Aorta (tissue), 5 donors: ENCODE data around the gene OVOL2. TPM values are rescaled to one million over a fixed set of nuclear protein-coding genes. Genes with fewer than 3 reads are reported as not detected.

Experiments
- ATAC-seq: fragments of 200-7000 bp; cut with Tn5 transposase; one replicate; pipeline ENCODE4 v1.9.1; 2022; ENCODE audit warnings: moderate library complexity; ENCODE audit not compliant: low FRiP score
- DNase-seq, 2 donors: peaks; one replicate each; pipeline ENCODE4 v3.0.0-alpha.2; 2020
- H3K27ac ChIP-seq, 2 donors: one replicate each; pipeline ENCODE4 v1.5.1; 2013; ENCODE audit warnings: low read length in 2 of 2, mild to moderate bottlenecking in 2 of 2, moderate library complexity in 2 of 2, control low read depth in 1 of 2, inconsistent platforms in 1 of 2, low read depth in 1 of 2
- H3K27me3 ChIP-seq, 2 donors: one replicate each; pipeline ENCODE4 v1.6.1; 2013; ENCODE audit warnings: control low read depth in 1 of 2, low read length in 1 of 2, mild to moderate bottlenecking in 1 of 2, moderate library complexity in 1 of 2; ENCODE audit not compliant: insufficient read depth in 2 of 2, control insufficient read depth in 1 of 2
- H3K36me3 ChIP-seq, 2 donors: one replicate each; pipeline ENCODE4 v1.6.1; 2013; ENCODE audit warnings: control low read depth in 1 of 2, low read length in 1 of 2, mild to moderate bottlenecking in 1 of 2; ENCODE audit not compliant: insufficient read depth in 2 of 2, control insufficient read depth in 1 of 2
- H3K4me1 ChIP-seq, 2 donors: one replicate each; pipeline ENCODE4 v1.6.1; 2013; ENCODE audit warnings: low read length in 2 of 2, control low read depth in 1 of 2, mild to moderate bottlenecking in 1 of 2, moderate library complexity in 1 of 2; ENCODE audit not compliant: insufficient read depth in 2 of 2, control insufficient read depth in 1 of 2
- H3K4me3 ChIP-seq, 2 donors: one replicate each; pipeline ENCODE4 v1.5.1; 2013; ENCODE audit warnings: low read length in 2 of 2, control low read depth in 1 of 2, mild to moderate bottlenecking in 1 of 2
- H3K9me3 ChIP-seq: one replicate; pipeline ENCODE4 v1.6.1; 2013; ENCODE audit warnings: mild to moderate bottlenecking, low read length; ENCODE audit not compliant: control insufficient read depth
- WGBS, 2 donors: extraction: QIAGEN DNeasy Blood & Tissue Kit; methylation state at CpG; one replicate each; pipeline ENCODE4 v1.1.7; 2013; 5-methylcytosine and 5-hydroxymethylcytosine counted together
- intact Hi-C, 2 donors: fragments of 100-400 bp; cut with DNase I; formaldehyde crosslinking; loops; one replicate each; pipeline versions ENCODE4 v1.14.2 to v1.15.0; 2022
- polyA plus RNA-seq, 2 donors: library from polyadenylated mRNA; stranded (reverse); fragments of 200-250 nt; gene quantifications; one replicate each; pipeline ENCODE4 v1.2.3, GENCODE V29; 2013
- total RNA-seq, 2 donors: library from RNA; stranded (reverse); fragmentation: NEBNext Ultra II Directional; extraction: Animal tissue kit (Norgen Biotek cat#: 25700); gene quantifications; one replicate each; pipeline ENCODE4 v1.2.1, GENCODE V29; 2021
- donor health status: healthy with polysubstance abuse.
- donor health status: Bipolar disorder and iron deficiency.
- donor health status: DM: no; HTN: no; CAD: no.
- donor health status: DM: no; HTN: no; CAD: no.
- donor health status: DM: yes; HTN: yes; CAD: no.

OVOL2 gene
- total and polyA plus RNA-seq, 4 donors = 0.08 to 3.1 TPM; not detected in 2

DNA sequence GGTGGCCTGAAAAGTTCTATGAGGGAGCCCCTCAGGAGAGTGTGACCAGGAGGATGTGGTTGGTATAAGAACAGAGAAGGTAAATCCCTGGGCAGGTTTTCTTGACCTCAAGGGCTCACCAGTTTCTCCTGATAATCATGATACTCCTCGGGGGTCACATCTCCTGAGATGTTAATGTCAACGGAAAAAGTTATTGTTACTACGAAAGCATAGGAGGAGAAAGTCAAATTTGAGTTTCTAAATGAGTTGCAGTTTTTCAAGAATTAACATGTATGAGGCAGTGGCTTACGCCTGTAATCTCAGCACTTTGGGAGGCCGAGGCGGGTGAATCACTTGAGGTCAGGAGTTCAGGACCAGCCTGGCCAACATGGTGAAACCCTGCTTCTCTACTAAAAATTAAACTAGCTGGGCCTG is 65.5 kb downstream of the OVOL2 start:
- intact Hi-C loops = loop anchor here in 1 of 2 donors (10.0 kb wide), 1 partner anchor 487 kb away; no protein-coding TSS in a partner anchor
- DNase-seq = no peak
- Histone ChIP-seq H3K4me3 (no peak overlapping the region), H3K4me1 (no peaks in the 10 kb centered on the region), H3K27ac (no peak overlapping the region), H3K9me3 (no peaks in the 10 kb centered on the region), H3K27me3 (no peaks in the 10 kb centered on the region), H3K36me3 (peaks cover 0 to 6% of the 10 kb centered on the region in 2 donors)
- ATAC-seq = no peak
- WGBS, 2 donors = 89 to 90% methylated on average over 6 of the region's 6 CpGs

DNA sequence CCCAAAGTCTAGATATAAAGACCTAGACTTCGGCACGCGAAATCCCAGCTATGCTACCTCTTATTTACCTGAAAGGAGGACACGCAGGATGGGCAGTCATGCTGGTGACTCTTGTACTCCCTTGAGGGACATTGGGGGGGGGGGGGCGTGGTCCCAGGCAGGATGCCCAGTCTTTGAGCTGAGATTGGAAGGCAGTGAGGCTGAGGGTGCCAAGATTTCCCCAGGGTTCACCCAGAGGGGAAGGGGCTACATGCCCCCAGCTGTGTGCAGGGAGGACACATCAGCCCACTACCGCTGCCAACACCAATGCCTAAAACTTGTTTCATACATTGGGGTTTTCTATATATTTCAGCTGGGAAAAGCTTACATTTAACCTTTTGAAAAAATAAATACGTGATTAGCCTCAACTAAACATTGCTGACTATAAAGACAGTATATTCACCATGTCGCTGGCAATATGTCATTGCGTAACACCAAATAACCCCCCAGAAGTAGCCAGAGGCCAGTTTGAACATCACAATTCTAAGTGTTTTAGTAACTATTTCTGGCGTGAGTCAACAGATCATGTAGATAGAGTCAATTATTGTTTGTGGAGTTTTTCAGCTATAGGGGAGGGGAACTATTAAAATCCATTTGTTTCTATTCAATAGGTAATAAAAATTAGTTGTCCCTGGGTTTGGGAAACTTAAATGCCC is 67.3 kb downstream of the OVOL2 start:
- ATAC-seq = no peak
- Histone ChIP-seq H3K27me3 (no peaks in the 10 kb centered on the region), H3K27ac (no peak overlapping the region), H3K4me3 (no peak overlapping the region), H3K9me3 (no peaks in the 10 kb centered on the region), H3K36me3 (peaks cover 0 to 6% of the 10 kb centered on the region in 2 donors), H3K4me1 (no peaks in the 10 kb centered on the region)
- 90 to 91% methylated on average over 9 to 10 of the region's 10 CpGs for WGBS, 2 donors
- DNase-seq = no peak
- intact Hi-C loops = loop anchor here in 1 of 2 donors (10.0 kb wide), 1 partner anchor 486 kb away; no protein-coding TSS in a partner anchor

- intact Hi-C loops = no loop called here
- H3K4me3 ChIP-seq = no peak overlapping the region
- H3K9me3 ChIP-seq = no peaks in the 10 kb centered on the region
- WGBS, 2 donors = 97 to 98% methylated on average over 3 of the region's 3 CpGs
- DNase-seq (no peak), ATAC-seq (no peak)
- no peak overlapping the region for H3K27ac ChIP-seq
- no peaks in the 10 kb centered on the region for H3K27me3 ChIP-seq
- no peaks in the 10 kb centered on the region for H3K4me1 ChIP-seq
- peaks cover 0 to 6% of the 10 kb centered on the region in 2 donors for H3K36me3 ChIP-seq
Measured at GRCh38 chr20:17987988-17988387, 69.7 kb downstream of the OVOL2 start.

GRCh38 chr20:17985388-17986018 is 72.2 kb downstream of the OVOL2 start:
- 80 to 90% methylated on average over 7 of the region's 7 CpGs for WGBS, 2 donors

GRCh38 chr20:17976305-17976704 is 81.4 kb downstream of the OVOL2 start:
- intact Hi-C loops = no loop called here
- ATAC-seq = no peak

More at GRCh38 chr20:17985388-17986018, 72.2 kb downstream of the OVOL2 start:
- no peaks in the 10 kb centered on the region for H3K27me3 ChIP-seq
- no peak for ATAC-seq
- intact Hi-C loops = no loop called here
- H3K4me1 ChIP-seq = no peaks in the 10 kb centered on the region
- peaks cover 0 to 6% of the 10 kb centered on the region in 2 donors for H3K36me3 ChIP-seq
- DNase-seq = no peak
- H3K4me3 ChIP-seq = no peak overlapping the region
- no peak overlapping the region for H3K27ac ChIP-seq
- no peaks in the 10 kb centered on the region for H3K9me3 ChIP-seq

More at GRCh38 chr20:17976305-17976704, 81.4 kb downstream of the OVOL2 start:
- no peaks in the 10 kb centered on the region for H3K27me3 ChIP-seq
- WGBS, 2 donors = 90 to 91% methylated on average over 6 of the region's 6 CpGs
- H3K36me3 ChIP-seq = peaks cover 0 to 3% of the 10 kb centered on the region in 2 donors
- no peaks in the 10 kb centered on the region for H3K9me3 ChIP-seq
- H3K4me1 ChIP-seq = no peaks in the 10 kb centered on the region
- H3K4me3 ChIP-seq = no peak overlapping the region
- no peak for DNase-seq
- H3K27ac ChIP-seq = no peak overlapping the region

Other genes with a start within 250 kb of the OVOL2 start
- 10 to 100 TPM; 51.2 to 70.9 TPM for gene SNX5, start 89.1 kb downstream of the OVOL2 start, total RNA-seq
- gene SNX5, start 89.1 kb downstream of the OVOL2 start, polyA plus RNA-seq = 10 to 100 TPM; 56.1 to 62.5 TPM
- gene MGME1, start 88.9 kb downstream of the OVOL2 start, total RNA-seq = 10 to 100 TPM; 10.8 to 14.7 TPM
- 10 to 100 TPM in 1 of 2 donors, 1 to 10 TPM in 1; 8.8 to 13.4 TPM for gene MGME1, start 88.9 kb downstream of the OVOL2 start, polyA plus RNA-seq
- 10 to 100 TPM in 1 of 2 donors, 1 to 10 TPM in 1; 8.3 to 11.8 TPM for gene KAT14, start 79.9 kb upstream of the OVOL2 start, total RNA-seq
- 1 to 10 TPM; 4.7 to 5.0 TPM for gene KAT14, start 79.9 kb upstream of the OVOL2 start, polyA plus RNA-seq
- 10 to 100 TPM in 1 of 2 donors, 1 to 10 TPM in 1; 8.0 to 10.6 TPM for gene PET117, start 79.9 kb upstream of the OVOL2 start, total RNA-seq
- gene PET117, start 79.9 kb upstream of the OVOL2 start, polyA plus RNA-seq = 10 to 100 TPM in 1 of 2 donors, 1 to 10 TPM in 1; 7.6 to 19.4 TPM
- 10 to 100 TPM; 11.9 to 19.0 TPM for gene ZNF133, start 230.6 kb upstream of the OVOL2 start, total RNA-seq
- gene ZNF133, start 230.6 kb upstream of the OVOL2 start, polyA plus RNA-seq = 10 to 100 TPM; 12.8 to 31.4 TPM